ENCODE results near the gene RNF217. TPM values are rescaled to one million over a fixed set of nuclear protein-coding genes. Genes with fewer than 3 reads are reported as not detected.

The RNF217 gene
- total and polyA plus RNA-seq, 2 of the 8 experiments (the other 6 are each of a cell fraction or from before 2014, with no cell fraction given), result 2.0 to 8.9 TPM

- no peak overlapping the region for H3K4ac ChIP-seq (replicated peaks; ENCODE audit: insufficient read length, low read depth, low read length)
- H3K4me1 ChIP-seq (replicated peaks in 1 of 4; ENCODE audit: control insufficient read depth in 3 of 4, insufficient read depth in 4 of 4, low read length in 3 of 4), result peaks cover 2 to 11% (median 7%) of the 10 kb centered on the region in 4 experiments; a peak in 6 of 7 replicates
- H3K56ac ChIP-seq (replicated peaks; ENCODE audit: insufficient read length, low read depth, low read length), result no peak overlapping the region
- POLR2A ChIA-PET (ENCODE audit: partially characterized antibody), result no interaction called here
- no peaks in the 10 kb centered on the region for H3K79me2 ChIP-seq (ENCODE audit: control insufficient read depth in 1 of 2, insufficient read depth in 2 of 2, low read length in 2 of 2)
- no peak for DNase-seq (ENCODE audit: low read depth in 1 of 2, low spot score in 2 of 2)
- WGBS, 2 experiments (ENCODE audit: extremely low coverage in 1 of 2, insufficient coverage in 1 of 2, insufficient read length in 1 of 2, insufficient replicate concordance in 2 of 2, low coverage in 1 of 2, low lambda C conversion rate in 2 of 2, missing lambda C conversion rate in 1 of 2), result 82% methylated on average over 4 of the region's 4 CpGs; no CpG with 5 or more reads in 1 of the 2 experiments
- H4K5ac ChIP-seq (ENCODE audit: insufficient read length, low read depth, low read length), result no peak overlapping the region
- no peak overlapping the region for H4K91ac ChIP-seq (replicated peaks; ENCODE audit: insufficient read length, low read length)
- no peak overlapping the region for H2BK120ac ChIP-seq (replicated peaks; ENCODE audit: low read depth, low read length)
- CTCF ChIA-PET (ENCODE audit: partially characterized antibody), result interaction anchor here (2.1 kb wide), 1 partner anchor 99 kb away, joined by 10 read pairs; no protein-coding TSS in a partner anchor
- H3K27me3 ChIP-seq (replicated peaks in 1 of 4; ENCODE audit: control insufficient read depth in 3 of 4, extremely low read depth in 1 of 4, insufficient read depth in 3 of 4, low read length in 3 of 4), result no peaks in the 10 kb centered on the region
- no peak overlapping the region for H4K8ac ChIP-seq (ENCODE audit: extremely low read depth, insufficient read depth, low read length)
- H2BK20ac ChIP-seq (ENCODE audit: low read length), result no peak overlapping the region
- no peak overlapping the region for H3K18ac ChIP-seq (ENCODE audit: extremely low read depth, low read length)
- H3K79me1 ChIP-seq (ENCODE audit: low read depth, low read length), result no peaks in the 10 kb centered on the region
- FAIRE-seq, result no peak
- no peak overlapping the region for H3K9ac ChIP-seq (replicated peaks in 1 of 4; ENCODE audit: extremely low read depth in 1 of 4, low read depth in 3 of 4, low read length in 3 of 4)
- no peak overlapping the region for H2BK15ac ChIP-seq (ENCODE audit: low read length)
- H3K4me3 ChIP-seq (ENCODE audit: extremely low read depth in 1 of 4, insufficient read depth in 2 of 4, low read depth in 3 of 4, low read length in 4 of 4), result no peak overlapping the region
- H3K4me2 ChIP-seq (ENCODE audit: insufficient read depth in 1 of 2, low read depth in 2 of 2, low read length in 2 of 2), result no peak overlapping the region
- H2AFZ ChIP-seq (ENCODE audit: low read length), result no peak overlapping the region
- no peak overlapping the region for H3K23ac ChIP-seq (ENCODE audit: insufficient read length)
- H3K14ac ChIP-seq (ENCODE audit: insufficient read length), result no peak overlapping the region
- H2AK5ac ChIP-seq (ENCODE audit: low read depth, low read length), result no peak overlapping the region
- H3K23me2 ChIP-seq (ENCODE audit: low read depth, low read length), result no peaks in the 10 kb centered on the region; the same call in 1 of the 2 replicates
- no peak overlapping the region for H2BK12ac ChIP-seq (ENCODE audit: low read depth, low read length)
- H4K20me1 ChIP-seq (replicated peaks in 1 of 2; ENCODE audit: control insufficient read depth in 1 of 2, insufficient read depth in 2 of 2, low read length in 2 of 2), result no peaks in the 10 kb centered on the region
- H3K27ac ChIP-seq (ENCODE audit: low read depth, low read length), result no peak overlapping the region
- no peaks in the 10 kb centered on the region for H3K36me3 ChIP-seq (ENCODE audit: control insufficient read depth in 2 of 4, insufficient read depth in 4 of 4, low read length in 3 of 4)
- H2BK5ac ChIP-seq (ENCODE audit: low read depth, low read length), result no peak overlapping the region
- no peaks in the 10 kb centered on the region for H3K9me3 ChIP-seq (ENCODE audit: insufficient read depth in 2 of 2, low read depth in 1 of 2, low read length in 1 of 2)
- TF ChIP-seq TBP (IDR thresholded peaks at IDR 0.05; ENCODE audit: low read depth, low read length) (no peak), YY1 (IDR thresholded peaks at IDR 0.05; ENCODE audit: low read depth, low read length) (no peak), SUZ12 (IDR thresholded peaks at IDR 0.05; ENCODE audit: low read length) (no peak), KDM1A (IDR thresholded peaks at IDR 0.05; ENCODE audit: borderline replicate concordance, low read length) (no peak)
These were observed 52.9 kb downstream of the RNF217 start for GRCh38 chr6:125015152-125015551.

Data from H1 (cell line).